Astrocyte of the cerebellum (primary cell): ENCODE measurements around the gene CTPS1.

Experiments used
- DNase-seq: peaks from one replicate; pipeline ENCODE4 v3.0.0-alpha.2; 2011; ENCODE audit warnings: low read depth
- H3K4me3 ChIP-seq: 2 replicates; pipeline ENCODE4 v1.5.1; 2011; ENCODE audit warnings: mild to moderate bottlenecking, low read depth, low read length, moderate library complexity
- CTCF ChIP-seq: IDR thresholded peaks from 2 replicates; pipeline ENCODE4 v1.5.1; 2012; ENCODE audit warnings: low read length, low read depth, moderate library complexity, mild to moderate bottlenecking; ENCODE audit errors: missing control alignments
- in situ Hi-C: cut with HindIII; loops from 2 replicates; pipeline ENCODE4 v1.10.0; 2017; ENCODE audit warnings: low sequenced_read_pairs

Gene CTPS1

GRCh38 chr1:40951943-40952743 lies 27.4 kb upstream of the CTPS1 start:
- H3K4me3 ChIP-seq, result no peak overlapping the region
- peak; percentile 89 for TF ChIP-seq CTCF
- DNase-seq, result no peak
- in situ Hi-C loops, result no loop called here

- H3K4me3 ChIP-seq, result no peak overlapping the region
- DNase-seq, result no peak
- TF ChIP-seq CTCF, result no peak
- in situ Hi-C loops, result no loop called here
Observed at GRCh38 chr1:40952744-40953315, 26.7 kb upstream of the CTPS1 start.

- no peak overlapping the region for H3K4me3 ChIP-seq
- in situ Hi-C loops, result loop anchor here (5.0 kb wide), 1 partner anchor 102 kb away; no protein-coding TSS in a partner anchor
- no peak for TF ChIP-seq CTCF
- no peak for DNase-seq
Observed at GRCh38 chr1:40954626-40955025, 24.9 kb upstream of the CTPS1 start.

GRCh38 chr1:40955266-40955665 lies 24.2 kb upstream of the CTPS1 start:
- in situ Hi-C loops, result loop anchor here (5.0 kb wide), 1 partner anchor 103 kb away; no protein-coding TSS in a partner anchor
- no peak for DNase-seq
- TF ChIP-seq CTCF, result no peak

GRCh38 chr1:40956407-40956806 lies 23.1 kb upstream of the CTPS1 start:
- TF ChIP-seq CTCF, result no peak
- in situ Hi-C loops, result loop anchor here (5.0 kb wide), 1 partner anchor 104 kb away; no protein-coding TSS in a partner anchor
- no peak for DNase-seq
- H3K4me3 ChIP-seq, result no peak overlapping the region

More at GRCh38 chr1:40955266-40955665, 24.2 kb upstream of the CTPS1 start:
- no peak overlapping the region for H3K4me3 ChIP-seq

GRCh38 chr1:40958210-40958609 lies 21.3 kb upstream of the CTPS1 start:
- no peak for TF ChIP-seq CTCF
- no peak overlapping the region for H3K4me3 ChIP-seq
- no peak for DNase-seq
- in situ Hi-C loops, result loop anchor here (5.0 kb wide), 1 partner anchor 106 kb away; no protein-coding TSS in a partner anchor
